Fibroblast of lung (primary cell): Measurements from ENCODE around the gene INSYN2B. TPM values are rescaled to one million over a fixed set of nuclear protein-coding genes. Genes with fewer than 3 reads are reported as not detected.

ENCODE experiments used
- DNase-seq, 2 donors: peaks; one replicate each; pipeline versions ENCODE4 v3.0.0 to v3.0.0-alpha.2; 2010; ENCODE audit warnings: low read depth in 2 of 2
- H2AFZ ChIP-seq: 2 replicates; pipeline ENCODE4 v1.5.1; 2012; ENCODE audit warnings: low read length, control low read depth, inconsistent platforms
- H3K27ac ChIP-seq: 2 replicates; pipeline ENCODE4 v1.5.1; 2011; ENCODE audit warnings: low read length, control low read depth; ENCODE audit not compliant: insufficient read depth
- H3K27me3 ChIP-seq: 2 replicates; pipeline ENCODE4 v1.5.1; 2011; ENCODE audit warnings: mild to moderate bottlenecking, low read length; ENCODE audit not compliant: control insufficient read depth, insufficient read depth
- H3K36me3 ChIP-seq: 2 replicates; pipeline ENCODE4 v1.5.1; 2011; ENCODE audit warnings: low read length; ENCODE audit not compliant: control insufficient read depth, insufficient read depth
- H3K4me1 ChIP-seq: 2 replicates; pipeline ENCODE4 v1.5.1; 2011; ENCODE audit warnings: low read length; ENCODE audit not compliant: control insufficient read depth, insufficient read depth; ENCODE audit errors: extremely low read depth
- H3K4me2 ChIP-seq: 2 replicates; pipeline ENCODE4 v1.5.1; 2011; ENCODE audit warnings: low read length, control low read depth; ENCODE audit not compliant: insufficient read depth; ENCODE audit errors: extremely low read depth
- H3K4me3 ChIP-seq, 4 experiments: fragments of 200-600 bp in 1 of 4; sonication (generic) in 1 of 4; replicated peaks in 1 of 4; 2 replicates each; pipeline ENCODE4 v1.5.1; 2011 to 2016; ENCODE audit warnings: low read length in 4 of 4, low read depth in 3 of 4, mild to moderate bottlenecking in 3 of 4, control low read depth in 2 of 4, inconsistent platforms in 1 of 4, mixed read lengths in 1 of 4; ENCODE audit not compliant: insufficient read depth in 1 of 4; ENCODE audit errors: control extremely low read depth in 1 of 4
- H3K79me2 ChIP-seq: 2 replicates; pipeline ENCODE4 v1.5.1; 2012; ENCODE audit warnings: mild to moderate bottlenecking, low read length, inconsistent platforms; ENCODE audit not compliant: control insufficient read depth, insufficient read depth
- H3K9ac ChIP-seq: 2 replicates; pipeline ENCODE4 v1.5.1; 2011; ENCODE audit warnings: mild to moderate bottlenecking, low read length, control low read depth; ENCODE audit not compliant: insufficient read depth
- H3K9me3 ChIP-seq: 2 replicates; pipeline ENCODE4 v1.5.1; 2012; ENCODE audit warnings: low read depth, low read length; ENCODE audit not compliant: control insufficient read depth, insufficient read depth
- H4K20me1 ChIP-seq: 2 replicates; pipeline ENCODE4 v1.5.1; 2011; ENCODE audit warnings: low read length; ENCODE audit not compliant: control insufficient read depth, insufficient read depth; ENCODE audit errors: extremely low read depth
- EZH2 ChIP-seq: IDR thresholded peaks from 2 replicates; pipeline ENCODE4 v1.5.1; 2012; ENCODE audit warnings: low read length, control low read depth, mild to moderate bottlenecking; ENCODE audit errors: missing control alignments
- polyA minus RNA-seq: library from RNA; depleted of rRNA, polyadenylated mRNA; stranded (reverse); fragments of >200 nt; gene quantifications from 2 replicates; pipeline ENCODE4 v1.2.3, GENCODE V29; 2011; ENCODE audit warnings: low replicate concordance
- polyA plus RNA-seq, 2 donors: library from polyadenylated mRNA; depleted of rRNA in 1 of 2; stranded (reverse) in 1 of 2; unstranded in 1 of 2; fragments of >200 nt; gene quantifications; 2 replicates each; pipeline ENCODE4 v1.2.1, GENCODE V29; 2011 to 2012; ENCODE audit warnings: missing spikeins in 1 of 2
- total RNA-seq: library from RNA; depleted of rRNA; stranded (reverse); fragments of >200 nt; gene quantifications from 2 replicates; pipeline ENCODE4 v1.2.1, GENCODE V29; 2014
- TF ChIP-seq, protein P1 (sequence below), 2 donors: IDR thresholded peaks in 1 of 2; conservative IDR thresholded peaks in 1 of 2; 1 replicate in 1 of 2; 2 replicates in 1 of 2; pipeline ENCODE4 v1.5.1; 2011 to 2012; ENCODE audit warnings: low read length in 2 of 2, control low read depth in 1 of 2, inconsistent platforms in 1 of 2, low read depth in 1 of 2, mild to moderate bottlenecking in 1 of 2

Gene INSYN2B
- total RNA-seq (2.8 and 3.6 TPM in 2 replicates), polyA plus RNA-seq (6.3 and 18.0 TPM in 2 replicates), polyA minus RNA-seq (1.8 and 9.7 TPM in 2 replicates)
- polyA plus RNA-seq (2012) = 2.9 and 4.2 TPM in 2 replicates

DNA sequence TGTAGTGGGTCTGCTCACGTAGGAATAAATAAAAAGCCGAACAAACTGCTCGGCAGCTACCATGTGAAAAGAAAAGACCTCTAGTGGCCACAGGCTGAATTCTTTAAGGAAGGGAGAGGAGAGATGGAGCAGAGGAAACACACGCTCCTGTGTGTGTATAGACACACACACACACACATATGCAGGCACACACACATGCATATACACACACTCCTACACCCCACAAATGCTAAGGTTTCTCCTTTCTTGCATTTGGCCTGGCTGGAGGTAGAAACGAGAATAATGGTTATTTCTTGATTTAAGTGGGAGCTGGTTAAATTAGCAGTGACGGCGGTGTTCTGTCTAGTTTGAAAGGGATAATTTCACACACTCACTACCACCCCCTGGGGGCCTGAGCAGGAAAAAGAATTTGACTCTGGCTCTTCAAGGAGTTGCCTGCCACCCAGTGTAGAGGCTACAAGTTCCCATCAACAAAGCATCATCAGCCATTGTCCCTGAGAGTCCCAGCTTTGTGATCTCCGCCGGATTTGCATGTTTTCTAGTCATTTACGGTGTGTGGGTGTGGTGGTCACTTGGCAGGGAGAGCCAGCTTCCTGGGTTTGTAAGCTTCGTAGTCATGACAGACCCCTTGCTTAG is at the start of gene INSYN2B:
Gene INSYN2B (minus strand): TSS at position 78 of the 636 bp plus-strand sequence. CDS start 96,597 bp downstream, outside the sequence.
- no peaks in the 10 kb centered on the region for H3K9me3 ChIP-seq
- no peaks in the 10 kb centered on the region for H3K27me3 ChIP-seq
- peaks cover 16% of the 10 kb centered on the region for H3K4me1 ChIP-seq
- H3K36me3 ChIP-seq = no peaks in the 10 kb centered on the region
- H4K20me1 ChIP-seq = no peaks in the 10 kb centered on the region
- peak within 1 kb of the TSS; percentile 96 for H2AFZ ChIP-seq
- peaks cover 35% of the 10 kb centered on the region for H3K79me2 ChIP-seq
- H3K27ac ChIP-seq = peak within 1 kb of the TSS; percentile 94
- peak within 1 kb of the TSS; percentile 86 for H3K4me2 ChIP-seq
- peak within 1 kb of the TSS; percentile 52 for H3K9ac ChIP-seq
- peak within 1 kb of the TSS; percentile 73 to 90 (median 78) for H3K4me3 ChIP-seq
- no peak for TF ChIP-seq EZH2
- TF ChIP-seq, protein P1, sequence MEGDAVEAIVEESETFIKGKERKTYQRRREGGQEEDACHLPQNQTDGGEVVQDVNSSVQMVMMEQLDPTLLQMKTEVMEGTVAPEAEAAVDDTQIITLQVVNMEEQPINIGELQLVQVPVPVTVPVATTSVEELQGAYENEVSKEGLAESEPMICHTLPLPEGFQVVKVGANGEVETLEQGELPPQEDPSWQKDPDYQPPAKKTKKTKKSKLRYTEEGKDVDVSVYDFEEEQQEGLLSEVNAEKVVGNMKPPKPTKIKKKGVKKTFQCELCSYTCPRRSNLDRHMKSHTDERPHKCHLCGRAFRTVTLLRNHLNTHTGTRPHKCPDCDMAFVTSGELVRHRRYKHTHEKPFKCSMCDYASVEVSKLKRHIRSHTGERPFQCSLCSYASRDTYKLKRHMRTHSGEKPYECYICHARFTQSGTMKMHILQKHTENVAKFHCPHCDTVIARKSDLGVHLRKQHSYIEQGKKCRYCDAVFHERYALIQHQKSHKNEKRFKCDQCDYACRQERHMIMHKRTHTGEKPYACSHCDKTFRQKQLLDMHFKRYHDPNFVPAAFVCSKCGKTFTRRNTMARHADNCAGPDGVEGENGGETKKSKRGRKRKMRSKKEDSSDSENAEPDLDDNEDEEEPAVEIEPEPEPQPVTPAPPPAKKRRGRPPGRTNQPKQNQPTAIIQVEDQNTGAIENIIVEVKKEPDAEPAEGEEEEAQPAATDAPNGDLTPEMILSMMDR (conservative IDR thresholded peaks at IDR 0.05 in 1 of 2, IDR thresholded peaks at IDR 0.05 in 1 of 2; ENCODE audit: low read depth in 1 of 2, low read length in 2 of 2) = peak; percentile 73 to 87
- peak; percentile 85 to 93 for DNase-seq

DNA sequence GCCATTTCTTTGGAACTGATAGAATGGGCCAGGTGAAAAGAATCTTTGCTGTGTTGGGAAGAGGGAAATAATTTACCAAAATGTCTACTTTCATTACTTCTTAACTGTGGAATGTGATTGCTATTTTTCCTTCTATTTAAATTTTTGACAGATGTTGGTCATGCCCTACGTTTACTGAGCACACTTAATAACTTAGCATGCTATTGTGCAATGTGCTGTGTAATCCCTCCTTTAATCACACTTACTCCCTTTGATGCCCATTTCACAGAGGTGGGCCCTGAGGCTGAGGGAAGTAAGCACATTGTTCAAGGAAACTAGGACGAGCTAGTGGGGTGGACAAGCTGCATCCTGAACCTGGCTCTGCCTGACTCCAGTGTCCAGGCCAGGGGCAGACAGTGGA is 47.8 kb upstream of the INSYN2B start:
- H3K27ac ChIP-seq = no peak overlapping the region
- DNase-seq = no peak

DNA sequence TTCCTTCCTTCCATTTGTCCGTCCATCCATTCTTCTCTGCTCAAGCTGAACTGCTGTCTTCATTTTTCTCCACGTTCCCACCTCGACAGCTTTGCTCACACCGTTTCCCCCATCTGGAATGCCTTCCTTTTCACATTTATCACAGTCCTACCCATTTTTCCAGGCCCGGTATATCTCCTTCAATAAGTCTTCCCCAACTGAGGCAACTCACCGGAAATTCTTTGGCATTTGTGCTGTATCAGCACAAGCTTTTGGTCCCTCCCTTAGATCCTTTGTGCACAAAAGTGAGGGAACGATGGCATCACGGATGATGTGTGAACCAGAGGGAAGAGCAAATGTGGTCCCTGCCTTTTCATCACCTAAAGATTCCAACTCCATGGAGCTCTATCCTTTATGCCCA is 45.6 kb upstream of the INSYN2B start:
- H3K27ac ChIP-seq = no peak overlapping the region
- no peaks in the 10 kb centered on the region for H3K27me3 ChIP-seq
- H3K4me2 ChIP-seq = no peak overlapping the region
- H2AFZ ChIP-seq = no peak overlapping the region
- no peak overlapping the region for H3K4me3 ChIP-seq
- H3K9me3 ChIP-seq = no peaks in the 10 kb centered on the region
- H3K79me2 ChIP-seq = no peaks in the 10 kb centered on the region
- no peaks in the 10 kb centered on the region for H4K20me1 ChIP-seq
- DNase-seq = no peak
- no peak overlapping the region for H3K9ac ChIP-seq
- TF ChIP-seq, protein P1 (conservative IDR thresholded peaks at IDR 0.05 in 1 of 2, IDR thresholded peaks at IDR 0.05 in 1 of 2; ENCODE audit: low read depth in 1 of 2, low read length in 2 of 2) = no peak
- no peak for TF ChIP-seq EZH2
- no peaks in the 10 kb centered on the region for H3K4me1 ChIP-seq
- no peaks in the 10 kb centered on the region for H3K36me3 ChIP-seq

More for the DNA sequence above, 47.8 kb upstream of the INSYN2B start:
- Histone ChIP-seq H2AFZ (no peak overlapping the region), H3K79me2 (no peaks in the 10 kb centered on the region), H3K9me3 (no peaks in the 10 kb centered on the region), H4K20me1 (no peaks in the 10 kb centered on the region), H3K4me2 (no peak overlapping the region), H3K4me1 (no peaks in the 10 kb centered on the region), H3K36me3 (no peaks in the 10 kb centered on the region), H3K4me3 (no peak overlapping the region), H3K9ac (no peak overlapping the region), H3K27me3 (no peaks in the 10 kb centered on the region)
- TF ChIP-seq EZH2 = no peak
- TF ChIP-seq, protein P1 (conservative IDR thresholded peaks at IDR 0.05 in 1 of 2, IDR thresholded peaks at IDR 0.05 in 1 of 2; ENCODE audit: low read depth in 1 of 2, low read length in 2 of 2) = no peak
